ENCODE measurements around the gene KPTN.
"Not testable (repeated sequence)": the region's sequence is repeated elsewhere in the genome, so short reads cannot be mapped to it uniquely, and the experiment has no call there.

Gene KPTN

GRCh38 chr19:47490847-47491246, 6.8 kb upstream of the KPTN start:
- DNase-seq = no peak

GRCh38 chr19:47490031-47490430, 6.0 kb upstream of the KPTN start:
- DNase-seq = no peak

GRCh38 chr19:47489072-47489914, 5.3 kb upstream of the KPTN start:
- no peak for DNase-seq

- no peak for DNase-seq
These were observed 3.8 kb upstream of the KPTN start for GRCh38 chr19:47487551-47488515.

GRCh38 chr19:47486900-47487299, 2.9 kb upstream of the KPTN start:
- DNase-seq = no peak

GRCh38 chr19:47486220-47486619, 2.2 kb upstream of the KPTN start:
- DNase-seq = not testable (repeated sequence)

GRCh38 chr19:47485210-47485609, 1.2 kb upstream of the KPTN start:
- DNase-seq = no peak

GRCh38 chr19:47483200-47483599, 819 bp downstream of the KPTN start:
- no peak for DNase-seq

GRCh38 chr19:47481460-47482052, 2.5 kb downstream of the KPTN start:
- DNase-seq = no peak

GRCh38 chr19:47480658-47481057, 3.4 kb downstream of the KPTN start:
- DNase-seq = no peak

GRCh38 chr19:47479701-47480503, 4.1 kb downstream of the KPTN start:
- no peak for DNase-seq

GRCh38 chr19:47476438-47476972, 7.5 kb downstream of the KPTN start:
- no peak for DNase-seq

GRCh38 chr19:47475465-47475864, 8.6 kb downstream of the KPTN start:
- no peak for DNase-seq

- DNase-seq = no peak
These were observed 10.7 kb downstream of the KPTN start for GRCh38 chr19:47473336-47473735.

- peak; percentile 82 for DNase-seq
These were observed 12.1 kb downstream of the KPTN start, which contains the start of gene SLC8A2 for GRCh38 chr19:47471733-47472457. SLC8A2 (minus strand) TSS chr19:47471893; CDS start chr19:47466403, 5,490 bp downstream.

GRCh38 chr19:47471381-47471732, 12.7 kb downstream of the KPTN start:
- no peak for DNase-seq

- no peak for DNase-seq
These were observed 13.4 kb downstream of the KPTN start for GRCh38 chr19:47470447-47471195.

- DNase-seq = no peak
These were observed 14.3 kb downstream of the KPTN start for GRCh38 chr19:47469719-47470118.

GRCh38 chr19:47469363-47469700, 14.7 kb downstream of the KPTN start:
- DNase-seq = no peak

GRCh38 chr19:47467914-47468313, 16.1 kb downstream of the KPTN start:
- no peak for DNase-seq

GRCh38 chr19:47465957-47466356, 18.1 kb downstream of the KPTN start:
- DNase-seq = no peak

Data from fibroblast of skin of right biceps (primary cell).